HepG2 (cell line): ENCODE results near the gene ARL10. TPM values are rescaled to one million over a fixed set of nuclear protein-coding genes. Genes with fewer than 3 reads are reported as not detected.

ENCODE experiments used
- ATAC-seq: fragments of 200-7000 bp; cut with Tn5 transposase; 3 replicates; pipeline ENCODE4 v1.9.1; 2020; ENCODE audit warnings: mild to moderate bottlenecking, moderate library complexity
- BruUV-seq: library from RNA; stranded (reverse); fragments of 400-500 nt; replicated peaks from 2 replicates; lab custom pipeline; 2021; lab: Mats Ljungman, UMichigan
- CTCF ChIA-PET: fragments of 300-600 bp; formaldehyde crosslinking; extraction: SDS; loops from one replicate; lab custom pipeline; 2021; ENCODE audit warnings: low total read pairs, inconsistent platforms, low intra/inter-chr PET ratio; lab: Yijun Ruan, JAX
- POLR2A ChIA-PET: fragments of 350-600 bp; sonication (Branson Sonifier 250); formaldehyde crosslinking; loops from one replicate; lab custom pipeline; 2020; ENCODE audit warnings: antibody characterized with exemption, inconsistent platforms; lab: Yijun Ruan, JAX
- DNase-seq: peaks from one replicate; pipeline ENCODE4 v3.0.0-alpha.2; 2015; ENCODE audit warnings: low spot score
- FAIRE-seq: peaks from 3 replicates; lab custom pipeline; 2011; peaks lifted over from hg19 to GRCh38; lab: Jason Lieb, UNC
- H2AFZ ChIP-seq: one replicate; pipeline ENCODE4 v1.6.1; 2011; ENCODE audit warnings: low read length, inconsistent platforms
- H3K27ac ChIP-seq: fragments of 300-600 bp; 3 replicates; pipeline ENCODE4 v1.8.0; 2011; ENCODE audit warnings: mixed run types, mild to moderate bottlenecking, mixed read lengths, low read length, inconsistent platforms; ENCODE audit not compliant: insufficient read depth; ENCODE audit errors: extremely low read length
- H3K27me3 ChIP-seq, 2 experiments: fragments of 200-600 bp in 1 of 2; 2 replicates in 1 of 2; 3 replicates in 1 of 2; pipeline versions ENCODE4 v1.6.0 to v1.8.0; 2011; ENCODE audit warnings: low read length in 2 of 2, mild to moderate bottlenecking in 2 of 2, moderate library complexity in 2 of 2, inconsistent platforms in 1 of 2; ENCODE audit not compliant: insufficient read depth in 2 of 2, control insufficient read depth in 1 of 2
- H3K36me3 ChIP-seq, 2 experiments: fragments of 200-600 bp in 1 of 2; replicated peaks in 1 of 2; 2 replicates in 1 of 2; 3 replicates in 1 of 2; pipeline versions ENCODE4 v1.5.1 to v1.8.0; 2011; ENCODE audit warnings: low read length in 2 of 2, inconsistent platforms in 1 of 2; ENCODE audit not compliant: insufficient read depth in 2 of 2, control insufficient read depth in 1 of 2
- H3K4me1 ChIP-seq: 2 replicates; pipeline ENCODE4 v1.5.1; 2012; ENCODE audit warnings: low read length, inconsistent platforms; ENCODE audit not compliant: insufficient read depth
- H3K4me2 ChIP-seq: 2 replicates; pipeline ENCODE4 v1.6.0; 2011; ENCODE audit warnings: low read depth, low read length, inconsistent platforms
- H3K4me3 ChIP-seq, 3 experiments: fragments of 200-600 bp in 1 of 3; sonication (generic), shearing (Covaris generic) in 1 of 3; replicated peaks in 1 of 3; 2 replicates each; pipeline ENCODE4 v1.5.1; 2011 to 2016; ENCODE audit warnings: low read length in 3 of 3, inconsistent platforms in 2 of 3, low read depth in 2 of 3, mild to moderate bottlenecking in 2 of 3, control low read depth in 1 of 3, mixed read lengths in 1 of 3; ENCODE audit not compliant: insufficient read depth in 1 of 3
- H3K79me2 ChIP-seq: one replicate; pipeline ENCODE4 v1.6.1; 2011; ENCODE audit warnings: low read length, inconsistent platforms; ENCODE audit not compliant: insufficient read depth
- H3K9ac ChIP-seq: 2 replicates; pipeline ENCODE4 v1.6.0; 2011; ENCODE audit warnings: mild to moderate bottlenecking, low read depth, low read length, inconsistent platforms; ENCODE audit not compliant: insufficient read depth
- H3K9me3 ChIP-seq: 2 replicates; pipeline ENCODE4 v1.5.1; 2012; ENCODE audit warnings: mild to moderate bottlenecking, low read length
- H4K20me1 ChIP-seq: 2 replicates; pipeline ENCODE4 v1.6.0; 2011; ENCODE audit warnings: inconsistent platforms, mild to moderate bottlenecking, low read length, moderate library complexity; ENCODE audit not compliant: insufficient read depth
- FLYWCH1 ChIP-seq: sonication (generic); formaldehyde crosslinking; IDR thresholded peaks from 2 replicates; pipeline ENCODE4 v1.8.1; 2023; ENCODE audit warnings: mild to moderate bottlenecking, missing genetic modification reagents
- HDAC6 ChIP-seq: fragments of 200-600 bp; sonication (generic); IDR thresholded peaks from 2 replicates; pipeline ENCODE4 v1.7.0; 2017; ENCODE audit warnings: mild to moderate bottlenecking, antibody characterized with exemption, low read length, low read depth
- MAFF ChIP-seq: IDR thresholded peaks from 2 replicates; pipeline ENCODE4 v1.6.1; 2011; ENCODE audit warnings: low read depth, low read length, improper control_type of control experiment
- MEIS2 ChIP-seq: sonication (generic); formaldehyde crosslinking; IDR thresholded peaks from 2 replicates; pipeline ENCODE4 v1.9.0; 2021; ENCODE audit warnings: mild to moderate bottlenecking, missing genetic modification reagents
- PLRG1 ChIP-seq: fragments of 450-650 bp; conservative IDR thresholded peaks from 2 replicates; pipeline ENCODE4 v1.6.1; 2016
- POLR2A ChIP-seq, 2 experiments: IDR thresholded peaks; 2 replicates each; pipeline ENCODE4 v1.6.1; 2011; ENCODE audit warnings: low read depth in 2 of 2, low read length in 2 of 2, mild to moderate bottlenecking in 1 of 2, moderate library complexity in 1 of 2; ENCODE audit not compliant: insufficient read depth in 1 of 2
- SNRNP70 ChIP-seq: fragments of 200-400 bp; formaldehyde crosslinking; IDR thresholded peaks from 2 replicates; pipeline ENCODE4 v1.6.1; 2017; ENCODE audit warnings: mild to moderate bottlenecking, low read depth, low read length, moderate library complexity
- ZBTB44 ChIP-seq: sonication (generic); formaldehyde crosslinking; IDR thresholded peaks from 2 replicates; pipeline ENCODE4 v1.4.0; 2020; ENCODE audit warnings: missing genetic modification reagents
- ZFP62 ChIP-seq: sonication (generic); formaldehyde crosslinking; IDR thresholded peaks from 2 replicates; pipeline ENCODE4 v1.4.0; 2020; ENCODE audit warnings: missing genetic modification reagents
- ZFP82 ChIP-seq: sonication (generic); formaldehyde crosslinking; IDR thresholded peaks from 2 replicates; pipeline ENCODE4 v1.5.1; 2020; ENCODE audit warnings: mild to moderate bottlenecking, missing genetic modification reagents, borderline replicate concordance
- ZNF142 ChIP-seq: sonication (generic); formaldehyde crosslinking; IDR thresholded peaks from 2 replicates; pipeline ENCODE4 v1.4.0; 2020; ENCODE audit warnings: missing genetic modification reagents
- ZNF383 ChIP-seq: sonication (generic); formaldehyde crosslinking; IDR thresholded peaks from 2 replicates; pipeline ENCODE4 v1.4.0; 2020; ENCODE audit warnings: missing genetic modification reagents, mild to moderate bottlenecking, borderline replicate concordance
- ZNF496 ChIP-seq: sonication (generic); formaldehyde crosslinking; IDR thresholded peaks from 2 replicates; pipeline ENCODE4 v1.8.1; 2023; ENCODE audit warnings: mild to moderate bottlenecking, moderate library complexity, missing genetic modification reagents; ENCODE audit not compliant: insufficient replicate concordance
- ZNF510 ChIP-seq: sonication (generic); formaldehyde crosslinking; IDR thresholded peaks from 2 replicates; pipeline ENCODE4 v1.4.0; 2020; ENCODE audit warnings: low read depth, mild to moderate bottlenecking, missing genetic modification reagents
- WGBS: methylation state at CpG from one replicate; pipeline ENCODE4 v1.1.6; 2017; ENCODE audit warnings: low lambda C conversion rate; 5-methylcytosine and 5-hydroxymethylcytosine counted together
- in situ Hi-C: cut with HindIII; loops from 2 replicates; pipeline ENCODE4 v1.10.0; 2017; ENCODE audit warnings: low pct_unique_long_range_greater_than_20kb; ENCODE audit not compliant: extremely low pct_ligation_motif_present
- intact Hi-C: fragments of 100-400 bp; cut with micrococcal nuclease; formaldehyde crosslinking; loops from one replicate; pipeline ENCODE4 v1.10.0; 2022; ENCODE audit not compliant: unreplicated experiment
- polyA plus RNA-seq, 8 experiments: library from polyadenylated mRNA; depleted of rRNA in 3 of 8; stranded (reverse) in 7 of 8; unstranded in 1 of 8; fragments of >200 nt; fragmentation: Illumina TruSeq in 4 of 8; extraction: Trizol in 4 of 8; gene quantifications; 2 replicates each; pipeline versions ENCODE4 v1.2.1 to v1.2.3, GENCODE V29; 2011 to 2016; ENCODE audit warnings: low read depth in 4 of 8, missing spikeins in 1 of 8, mixed read lengths in 1 of 8; ENCODE audit not compliant: insufficient read depth in 1 of 8
- total RNA-seq, 5 experiments: library from RNA; depleted of rRNA; stranded (reverse); fragments of >200 nt; fragmentation: Illumina TruSeq; extraction: Trizol; gene quantifications; 2 replicates each; pipeline ENCODE4 v1.2.3, GENCODE V29; 2016; ENCODE audit warnings: low read depth in 1 of 5
- TF ChIP-seq, protein P1 (sequence below): sonication (generic); formaldehyde crosslinking; IDR thresholded peaks from 2 replicates; pipeline ENCODE4 v1.4.0; 2020; ENCODE audit warnings: missing genetic modification reagents
- TF ChIP-seq, protein P2 (sequence below): IDR thresholded peaks from 2 replicates; pipeline ENCODE4 v1.6.1; 2016; ENCODE audit warnings: missing compliant biosample characterization, missing genetic modification reagents, borderline replicate concordance

Gene ARL10
- total and polyA plus RNA-seq, 2 of the 13 experiments (the other 11 are each of a cell fraction or from before 2014, with no cell fraction given): 0.18 to 0.50 TPM

DNA sequence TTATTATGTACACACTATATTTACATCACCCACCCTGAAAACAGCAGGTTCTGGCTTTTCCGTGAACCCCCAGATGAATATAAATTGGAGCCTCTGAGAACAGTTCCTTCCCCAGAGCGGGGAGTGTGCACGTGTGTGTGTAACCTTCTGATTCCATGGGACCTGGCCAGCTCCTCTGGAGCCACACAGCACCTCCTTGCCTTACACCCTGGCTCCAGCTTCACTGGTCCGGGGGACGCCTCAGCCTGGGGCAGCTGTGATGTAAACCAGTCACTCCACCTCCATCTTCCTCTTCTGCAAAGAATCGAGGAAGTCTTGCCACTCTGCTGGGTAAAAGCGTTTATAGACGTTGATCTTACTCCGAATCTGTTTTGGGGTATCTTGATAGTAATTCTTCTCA, 18.7 kb downstream of the ARL10 start:
- 92% methylated on average over 9 of the region's 9 CpGs for WGBS
- POLR2A ChIA-PET: no interaction called here
- H3K4me1 ChIP-seq: peaks cover 21% of the 10 kb centered on the region
- no peak overlapping the region for H2AFZ ChIP-seq
- peaks cover 11% of the 10 kb centered on the region; the same call in 1 of the 2 replicates for H4K20me1 ChIP-seq
- DNase-seq (no peak), FAIRE-seq (no peak)
- H3K4me2 ChIP-seq: no peak overlapping the region
- intact Hi-C loops: no loop called here
- no peaks in the 10 kb centered on the region; a peak in 1 of 5 replicates for H3K27me3 ChIP-seq
- peaks cover 36% of the 10 kb centered on the region for H3K79me2 ChIP-seq
- TF ChIP-seq ZNF496 (CRISPR knock-in tag) (no peak), ZNF510 (CRISPR knock-in tag) (no peak), ZFP62 (CRISPR knock-in tag) (no peak), ZBTB44 (CRISPR knock-in tag) (no peak), FLYWCH1 (CRISPR knock-in tag) (no peak), ZNF383 (CRISPR knock-in tag) (no peak), MEIS2 (CRISPR knock-in tag) (no peak), POLR2A (IDR thresholded peaks at IDR 0.05; ENCODE audit: insufficient read depth in 1 of 2, low read depth in 2 of 2, low read length in 2 of 2) (no peak), MAFF (no peak), HDAC6 (no peak), SNRNP70 (no peak), ZNF142 (CRISPR knock-in tag) (no peak), ZFP82 (no peak), PLRG1 (no peak)
- TF ChIP-seq, protein P1, sequence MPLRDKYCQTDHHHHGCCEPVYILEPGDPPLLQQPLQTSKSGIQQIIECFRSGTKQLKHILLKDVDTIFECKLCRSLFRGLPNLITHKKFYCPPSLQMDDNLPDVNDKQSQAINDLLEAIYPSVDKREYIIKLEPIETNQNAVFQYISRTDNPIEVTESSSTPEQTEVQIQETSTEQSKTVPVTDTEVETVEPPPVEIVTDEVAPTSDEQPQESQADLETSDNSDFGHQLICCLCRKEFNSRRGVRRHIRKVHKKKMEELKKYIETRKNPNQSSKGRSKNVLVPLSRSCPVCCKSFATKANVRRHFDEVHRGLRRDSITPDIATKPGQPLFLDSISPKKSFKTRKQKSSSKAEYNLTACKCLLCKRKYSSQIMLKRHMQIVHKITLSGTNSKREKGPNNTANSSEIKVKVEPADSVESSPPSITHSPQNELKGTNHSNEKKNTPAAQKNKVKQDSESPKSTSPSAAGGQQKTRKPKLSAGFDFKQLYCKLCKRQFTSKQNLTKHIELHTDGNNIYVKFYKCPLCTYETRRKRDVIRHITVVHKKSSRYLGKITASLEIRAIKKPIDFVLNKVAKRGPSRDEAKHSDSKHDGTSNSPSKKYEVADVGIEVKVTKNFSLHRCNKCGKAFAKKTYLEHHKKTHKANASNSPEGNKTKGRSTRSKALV (CRISPR knock-in tag): no peak
- TF ChIP-seq, protein P2, sequence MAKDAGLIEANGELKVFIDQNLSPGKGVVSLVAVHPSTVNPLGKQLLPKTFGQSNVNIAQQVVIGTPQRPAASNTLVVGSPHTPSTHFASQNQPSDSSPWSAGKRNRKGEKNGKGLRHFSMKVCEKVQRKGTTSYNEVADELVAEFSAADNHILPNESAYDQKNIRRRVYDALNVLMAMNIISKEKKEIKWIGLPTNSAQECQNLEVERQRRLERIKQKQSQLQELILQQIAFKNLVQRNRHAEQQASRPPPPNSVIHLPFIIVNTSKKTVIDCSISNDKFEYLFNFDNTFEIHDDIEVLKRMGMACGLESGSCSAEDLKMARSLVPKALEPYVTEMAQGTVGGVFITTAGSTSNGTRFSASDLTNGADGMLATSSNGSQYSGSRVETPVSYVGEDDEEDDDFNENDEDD (CRISPR knock-in tag): no peak
- TF ChIP-seq, all 625 proteins: peak for 0
- BruUV-seq: no TSS peak
- no peaks in the 10 kb centered on the region for H3K9me3 ChIP-seq
- H3K36me3 ChIP-seq: peaks cover 18 to 55% of the 10 kb centered on the region in 2 experiments
- CTCF ChIA-PET: no interaction called here
- H3K27ac ChIP-seq: no peak overlapping the region
- H3K4me3 ChIP-seq: no peak overlapping the region
- in situ Hi-C loops: no loop called here
- ATAC-seq: no peak
- H3K9ac ChIP-seq: no peak overlapping the region
